Measurements from ENCODE around the gene MORN1.

MORN1 gene

DNA sequence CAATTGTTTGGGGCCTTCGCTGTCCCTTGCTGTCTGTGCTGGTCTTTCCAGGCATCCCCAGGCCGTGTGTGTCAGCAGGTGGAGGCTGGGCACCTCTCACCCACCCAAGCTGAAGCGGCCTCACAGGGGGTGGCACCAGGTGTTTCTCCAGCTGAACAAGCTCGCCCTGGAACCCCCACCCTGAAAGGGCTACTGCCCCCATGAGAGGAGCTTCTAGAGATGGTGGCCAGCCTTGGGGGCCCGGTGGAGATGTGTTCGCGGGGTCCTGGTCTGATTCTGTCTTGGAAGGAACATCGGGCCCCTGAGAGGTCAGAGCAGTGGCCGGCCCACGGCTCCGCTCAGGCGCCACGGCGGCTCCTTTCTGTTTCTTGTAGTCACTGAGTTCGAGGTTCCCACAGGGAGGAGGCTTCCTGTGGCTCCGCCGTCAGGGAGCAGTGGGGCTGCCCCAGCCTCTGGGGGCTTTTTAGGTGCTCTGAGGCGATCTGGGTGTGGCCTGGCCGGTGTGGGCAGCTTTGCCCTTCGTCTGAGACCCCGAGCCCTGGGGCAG is 116.4 kb downstream of the MORN1 start:
- no peak for TF ChIP-seq POLR2AphosphoS5 (IDR thresholded peaks at IDR 0.05; ENCODE audit: low read depth, low read length)
- no peak for TF ChIP-seq TAF1 (IDR thresholded peaks at IDR 0.05; ENCODE audit: borderline replicate concordance, low read depth, low read length)
- TF ChIP-seq POLR2A (IDR thresholded peaks at IDR 0.05; ENCODE audit: low read depth, low read length) = no peak
- FAIRE-seq (no peak), DNase-seq (ENCODE audit: insufficient read length) (no peak)

DNA sequence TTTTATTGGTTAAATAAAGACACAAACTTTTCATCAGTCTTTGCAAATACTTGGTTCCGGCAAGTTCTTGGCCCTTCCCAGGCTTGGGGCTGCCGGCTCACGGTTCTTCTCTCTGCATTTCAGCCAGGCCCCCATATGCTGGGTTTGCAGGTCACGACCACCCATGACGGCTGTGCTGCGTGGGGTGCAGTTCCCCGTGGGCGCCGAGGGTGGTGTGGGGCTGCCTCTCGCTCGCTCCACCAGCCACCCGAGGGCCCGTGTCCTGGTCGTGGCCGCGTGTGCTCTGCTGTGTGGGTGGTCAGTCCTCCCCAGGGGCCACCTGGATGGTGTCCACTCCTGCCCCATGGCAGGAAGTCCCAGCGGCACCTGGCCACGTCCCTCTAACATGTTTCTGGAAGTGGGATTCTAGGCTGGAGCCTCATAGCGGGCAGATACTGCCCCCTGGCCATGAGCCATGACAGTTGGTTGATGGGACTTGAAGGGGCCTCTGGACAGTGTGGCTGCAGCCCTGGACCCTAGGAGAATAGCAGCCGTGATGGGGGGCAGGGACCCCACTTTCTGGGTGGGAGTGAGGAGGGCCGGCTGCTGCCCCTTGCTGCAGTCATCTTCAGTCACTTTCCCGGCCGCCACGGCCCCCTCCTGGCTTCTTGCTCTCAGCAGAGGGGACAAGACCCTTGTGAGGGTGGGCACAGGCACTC is 117.0 kb downstream of the MORN1 start:
- no peak for FAIRE-seq

DNA sequence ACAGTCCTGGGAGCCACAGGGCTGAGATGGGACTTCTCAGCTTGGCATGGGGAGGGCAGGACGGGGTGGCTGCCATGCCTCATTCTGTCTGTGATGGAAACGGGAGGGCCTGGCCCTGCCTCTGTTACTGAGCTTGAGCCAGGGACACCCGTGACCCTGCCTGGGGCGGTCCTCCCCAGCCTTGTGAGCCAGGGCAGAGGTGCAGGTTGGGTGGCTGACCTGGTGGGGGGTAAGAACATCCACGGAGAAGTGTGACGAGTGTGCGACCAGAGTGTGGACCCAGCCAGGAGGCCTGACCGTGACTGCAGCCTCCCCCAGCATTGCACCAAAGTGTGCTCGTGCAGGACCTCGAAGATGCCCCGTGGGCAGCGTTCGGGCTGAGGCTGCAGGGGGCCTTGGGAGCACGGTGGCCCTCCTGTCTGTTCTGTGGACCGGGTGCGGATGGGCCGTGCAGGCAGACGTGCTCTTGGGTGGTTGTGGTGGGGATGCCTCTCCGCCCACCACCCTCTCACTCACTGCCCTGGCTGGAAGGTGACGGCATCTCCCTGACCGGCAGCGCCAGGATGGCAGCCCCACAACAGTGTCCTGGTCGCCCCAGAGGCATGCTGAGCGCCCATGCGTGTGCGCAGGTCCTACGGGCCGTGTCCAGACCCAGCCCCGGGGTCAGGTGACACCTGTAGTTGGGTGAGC is 117.8 kb downstream of the MORN1 start:
- TF ChIP-seq TAF1 (IDR thresholded peaks at IDR 0.05; ENCODE audit: borderline replicate concordance, low read depth, low read length) = no peak
- no peak for FAIRE-seq
- no peak for DNase-seq (ENCODE audit: insufficient read length)

More for the DNA sequence above, 117.0 kb downstream of the MORN1 start:
- no peak for TF ChIP-seq POLR2AphosphoS5 (IDR thresholded peaks at IDR 0.05; ENCODE audit: low read depth, low read length)
- no peak for TF ChIP-seq TAF1 (IDR thresholded peaks at IDR 0.05; ENCODE audit: borderline replicate concordance, low read depth, low read length)
- no peak for TF ChIP-seq POLR2A (IDR thresholded peaks at IDR 0.05; ENCODE audit: low read depth, low read length)
- DNase-seq (ENCODE audit: insufficient read length) = no peak

DNA sequence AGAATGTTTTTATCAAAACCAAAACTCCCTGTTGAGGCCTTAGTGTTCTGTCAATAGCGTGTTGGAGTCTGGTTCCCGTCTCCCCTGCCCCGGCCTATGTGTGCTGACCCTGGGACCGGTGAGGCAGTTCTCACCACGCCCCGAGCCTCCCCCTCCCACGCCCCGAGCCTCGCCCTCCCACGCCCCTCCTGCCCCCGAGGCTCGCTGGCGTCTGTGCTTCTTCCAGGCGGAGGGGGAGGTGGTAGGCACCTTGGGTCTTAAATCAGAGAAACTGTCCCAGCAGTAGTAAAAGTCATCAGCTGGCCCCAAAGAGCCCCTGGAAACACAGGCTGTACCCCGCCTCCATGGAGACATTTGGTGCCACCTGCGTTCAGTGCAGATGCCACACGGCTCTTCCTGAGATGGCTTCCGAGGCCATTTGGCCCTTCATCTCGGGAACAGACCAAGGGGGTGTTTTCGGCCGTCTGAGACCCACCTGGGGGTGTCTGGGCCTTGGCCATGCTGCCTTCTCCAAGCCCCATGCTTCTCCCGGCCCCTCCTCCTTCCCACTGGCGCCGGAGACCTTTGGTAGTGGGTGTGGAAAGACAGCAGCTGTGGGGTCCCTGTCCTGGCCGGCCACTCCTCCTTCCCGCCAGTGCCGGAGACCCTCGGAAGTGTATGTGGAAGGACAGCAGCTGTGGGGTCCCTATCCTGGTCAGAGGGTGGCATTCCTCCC is 118.5 kb downstream of the MORN1 start:
- TF ChIP-seq POLR2A (IDR thresholded peaks at IDR 0.05; ENCODE audit: low read depth, low read length) (no peak), TAF1 (IDR thresholded peaks at IDR 0.05; ENCODE audit: borderline replicate concordance, low read depth, low read length) (no peak), POLR2AphosphoS5 (IDR thresholded peaks at IDR 0.05; ENCODE audit: low read depth, low read length) (no peak)
- FAIRE-seq (no peak), DNase-seq (ENCODE audit: insufficient read length) (no peak)

DNA sequence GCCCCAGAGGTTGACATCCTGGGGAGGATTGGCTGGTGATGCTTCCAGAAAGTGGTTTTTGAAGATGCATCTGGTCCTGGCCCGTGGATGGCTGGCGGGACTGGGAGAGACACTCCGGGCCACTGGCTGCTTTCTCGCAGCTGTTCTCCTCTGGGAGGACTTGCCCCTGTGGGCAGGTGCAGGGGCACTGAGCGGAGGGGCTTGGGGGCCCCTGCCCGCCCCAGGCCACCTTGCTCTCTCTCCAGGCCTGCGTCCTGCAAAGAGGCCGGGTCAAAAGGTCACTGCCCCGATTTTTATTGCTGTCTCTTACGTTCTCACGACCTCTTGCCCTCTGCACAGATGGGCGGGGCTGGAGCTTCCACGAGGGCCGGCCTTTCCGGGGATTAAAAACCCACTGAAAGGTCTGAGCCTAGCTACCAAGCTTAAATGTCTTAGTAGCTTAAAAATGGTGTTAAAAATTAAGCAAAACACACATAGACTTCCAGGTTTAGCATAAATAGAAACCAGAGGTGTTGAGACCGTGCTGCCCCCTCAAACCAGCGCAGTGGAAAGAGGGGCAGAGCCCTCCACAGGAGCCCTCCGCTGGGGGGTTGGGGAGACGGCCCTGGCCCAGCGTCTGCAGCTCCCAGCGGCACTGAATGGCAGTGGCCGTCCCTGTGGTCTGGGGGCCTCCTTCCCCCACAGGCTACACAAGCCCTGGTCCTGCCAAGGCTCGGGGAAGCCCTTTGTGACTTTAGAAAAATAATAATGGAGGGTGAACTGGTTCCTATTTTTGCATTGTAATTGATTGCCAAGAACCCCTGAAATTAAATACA is 119.3 kb downstream of the MORN1 start:
- TF ChIP-seq TAF1 (IDR thresholded peaks at IDR 0.05; ENCODE audit: borderline replicate concordance, low read depth, low read length) (no peak), POLR2A (IDR thresholded peaks at IDR 0.05; ENCODE audit: low read depth, low read length) (no peak), POLR2AphosphoS5 (IDR thresholded peaks at IDR 0.05; ENCODE audit: low read depth, low read length) (no peak)
- DNase-seq (ENCODE audit: insufficient read length) (no peak), FAIRE-seq (no peak)

Data from GM12892 (cell line).